NB4 (cell line): Measurements from ENCODE around the gene NATD1.
"Not testable (repeated sequence)": the region's sequence is repeated elsewhere in the genome, so short reads cannot be mapped to it uniquely, and the experiment has no call there.

Source experiments
- DNase-seq: peaks from one replicate; pipeline ENCODE4 v3.0.0; 2010; ENCODE audit warnings: low read depth
- H3K4me3 ChIP-seq: one replicate; pipeline ENCODE4 v1.5.1; 2011; ENCODE audit warnings: mild to moderate bottlenecking, low read depth, low read length, moderate library complexity
- MYC ChIP-seq: IDR thresholded peaks from 2 replicates; pipeline ENCODE4 v1.6.1; 2011; ENCODE audit warnings: low read depth, low read length
- POLR2A ChIP-seq: IDR thresholded peaks from 2 replicates; pipeline ENCODE4 v1.6.1; 2011; ENCODE audit warnings: mild to moderate bottlenecking; ENCODE audit not compliant: insufficient read length; ENCODE audit errors: extremely low read depth
- TF ChIP-seq, protein P1 (sequence below): IDR thresholded peaks from 2 replicates; pipeline ENCODE4 v1.6.1; 2011; ENCODE audit warnings: low read depth, low read length
- TF ChIP-seq, protein P2 (sequence below): IDR thresholded peaks from one replicate; pipeline ENCODE4 v1.5.1; 2012; ENCODE audit warnings: low read depth, low read length

NATD1 gene

DNA sequence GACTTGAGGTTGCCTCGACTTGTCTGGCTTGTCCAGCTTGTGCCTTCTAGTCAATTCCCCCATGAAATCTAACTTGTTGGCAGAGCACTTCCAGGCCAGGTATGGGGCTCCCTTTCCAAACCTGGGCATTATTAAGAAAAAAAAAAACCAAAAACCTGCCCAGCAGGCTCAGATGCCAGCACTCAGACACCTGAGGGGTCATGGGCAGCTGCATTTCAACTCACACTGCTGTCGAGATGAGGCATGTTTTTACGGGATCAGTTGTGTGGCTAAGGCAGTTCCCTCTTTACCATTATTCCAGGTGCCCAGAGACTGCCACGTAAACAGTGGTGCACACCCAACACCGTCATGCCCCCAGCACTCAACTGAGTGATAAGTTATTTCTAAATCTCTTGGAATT, 57.1 kb downstream of the NATD1 start:
- TF ChIP-seq, protein P1, sequence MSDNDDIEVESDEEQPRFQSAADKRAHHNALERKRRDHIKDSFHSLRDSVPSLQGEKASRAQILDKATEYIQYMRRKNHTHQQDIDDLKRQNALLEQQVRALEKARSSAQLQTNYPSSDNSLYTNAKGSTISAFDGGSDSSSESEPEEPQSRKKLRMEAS = no peak
- no peak for TF ChIP-seq MYC
- TF ChIP-seq, protein P2, sequence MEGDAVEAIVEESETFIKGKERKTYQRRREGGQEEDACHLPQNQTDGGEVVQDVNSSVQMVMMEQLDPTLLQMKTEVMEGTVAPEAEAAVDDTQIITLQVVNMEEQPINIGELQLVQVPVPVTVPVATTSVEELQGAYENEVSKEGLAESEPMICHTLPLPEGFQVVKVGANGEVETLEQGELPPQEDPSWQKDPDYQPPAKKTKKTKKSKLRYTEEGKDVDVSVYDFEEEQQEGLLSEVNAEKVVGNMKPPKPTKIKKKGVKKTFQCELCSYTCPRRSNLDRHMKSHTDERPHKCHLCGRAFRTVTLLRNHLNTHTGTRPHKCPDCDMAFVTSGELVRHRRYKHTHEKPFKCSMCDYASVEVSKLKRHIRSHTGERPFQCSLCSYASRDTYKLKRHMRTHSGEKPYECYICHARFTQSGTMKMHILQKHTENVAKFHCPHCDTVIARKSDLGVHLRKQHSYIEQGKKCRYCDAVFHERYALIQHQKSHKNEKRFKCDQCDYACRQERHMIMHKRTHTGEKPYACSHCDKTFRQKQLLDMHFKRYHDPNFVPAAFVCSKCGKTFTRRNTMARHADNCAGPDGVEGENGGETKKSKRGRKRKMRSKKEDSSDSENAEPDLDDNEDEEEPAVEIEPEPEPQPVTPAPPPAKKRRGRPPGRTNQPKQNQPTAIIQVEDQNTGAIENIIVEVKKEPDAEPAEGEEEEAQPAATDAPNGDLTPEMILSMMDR = no peak
- TF ChIP-seq POLR2A = no peak
- no peak for DNase-seq
- no peak overlapping the region for H3K4me3 ChIP-seq

DNA sequence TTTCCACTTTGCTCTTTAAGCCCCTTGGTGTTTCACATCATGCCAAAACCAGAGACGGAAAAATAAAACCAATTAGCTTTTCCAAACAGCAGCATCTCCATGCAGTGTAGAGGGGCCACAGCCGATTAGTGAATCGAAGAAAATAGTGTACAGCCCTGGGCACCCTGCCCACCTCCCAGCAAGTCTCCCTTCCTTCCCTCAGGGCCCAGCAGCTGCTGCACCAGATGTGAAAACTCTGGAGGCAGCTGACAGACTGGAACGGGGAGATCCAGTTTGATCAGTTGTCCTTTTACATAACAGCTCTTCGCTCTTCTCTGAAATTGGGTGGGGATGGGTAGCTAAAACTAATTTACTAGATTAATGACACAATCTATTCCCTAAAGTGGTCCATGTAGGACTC, 58.5 kb downstream of the NATD1 start:
- TF ChIP-seq, protein P1 = no peak
- TF ChIP-seq, protein P2 = no peak
- TF ChIP-seq MYC = no peak
- no peak for TF ChIP-seq POLR2A
- no peak overlapping the region for H3K4me3 ChIP-seq
- no peak for DNase-seq

DNA sequence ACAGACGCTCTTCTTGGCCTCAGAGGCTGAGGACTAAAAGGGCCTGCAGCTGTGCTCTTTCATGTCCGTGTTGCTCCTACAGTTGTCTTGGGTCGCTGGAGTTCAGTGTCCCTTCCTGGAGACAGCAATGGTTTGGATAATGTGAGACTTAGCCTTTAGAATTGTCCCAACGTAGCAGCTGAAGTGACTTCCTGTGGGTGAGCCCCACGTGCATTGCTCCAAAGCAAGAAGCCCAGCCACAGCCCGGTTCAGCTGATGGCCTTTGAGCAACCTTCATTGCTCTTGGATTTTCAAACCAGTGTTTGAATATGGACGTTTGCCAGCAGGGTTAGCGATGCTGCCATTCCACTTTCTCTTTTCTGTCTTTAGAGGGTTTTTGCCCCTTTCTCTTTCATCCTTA, 59.0 kb downstream of the NATD1 start:
- TF ChIP-seq, protein P1 = no peak
- TF ChIP-seq, protein P2 = no peak
- TF ChIP-seq POLR2A (no peak), MYC (no peak)
- no peak for DNase-seq
- no peak overlapping the region for H3K4me3 ChIP-seq

DNA sequence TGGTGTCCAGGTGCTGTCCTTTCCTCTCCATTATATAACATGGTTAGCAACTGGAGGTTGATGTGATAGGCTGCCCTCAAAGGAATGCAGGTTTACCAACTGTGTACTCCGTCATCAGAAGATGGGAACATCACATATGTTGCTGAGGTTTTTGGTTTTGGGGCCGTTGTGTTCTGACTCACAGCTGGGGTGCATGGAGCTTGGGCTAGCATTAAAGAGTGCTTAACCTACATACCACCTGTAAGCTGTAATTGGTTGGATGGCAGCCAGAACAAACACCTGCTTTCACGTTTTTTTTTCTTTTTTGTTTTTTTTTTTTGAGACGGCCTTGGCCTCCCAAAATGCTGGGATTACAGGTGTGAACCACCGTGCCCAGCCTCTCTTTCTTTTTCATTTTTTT, 60.2 kb downstream of the NATD1 start:
- no peak for DNase-seq
- no peak overlapping the region for H3K4me3 ChIP-seq
- TF ChIP-seq POLR2A (no peak), MYC (no peak)
- TF ChIP-seq, protein P1 = no peak
- TF ChIP-seq, protein P2 = no peak

DNA sequence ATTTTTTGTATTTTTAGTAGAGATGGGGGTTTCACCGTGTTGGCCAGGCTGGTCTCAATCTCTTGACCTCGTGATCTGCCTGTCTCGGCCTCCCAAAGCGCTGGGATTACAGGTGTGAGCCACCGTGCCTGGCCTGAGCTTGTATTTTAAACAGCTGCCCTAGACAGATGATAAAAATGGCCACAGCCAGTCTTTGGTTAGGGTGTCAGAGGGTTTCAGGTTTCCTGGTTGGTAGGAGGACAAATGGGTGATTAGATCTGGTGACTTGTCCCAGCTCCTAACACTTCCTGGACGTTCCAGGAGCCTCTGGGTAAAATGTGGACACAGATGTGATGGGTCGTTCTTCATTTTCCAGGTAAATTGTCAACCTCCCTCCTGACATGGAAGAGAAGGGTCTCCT, 60.8 kb downstream of the NATD1 start:
- H3K4me3 ChIP-seq, DNase-seq: not testable (repeated sequence)

DNA sequence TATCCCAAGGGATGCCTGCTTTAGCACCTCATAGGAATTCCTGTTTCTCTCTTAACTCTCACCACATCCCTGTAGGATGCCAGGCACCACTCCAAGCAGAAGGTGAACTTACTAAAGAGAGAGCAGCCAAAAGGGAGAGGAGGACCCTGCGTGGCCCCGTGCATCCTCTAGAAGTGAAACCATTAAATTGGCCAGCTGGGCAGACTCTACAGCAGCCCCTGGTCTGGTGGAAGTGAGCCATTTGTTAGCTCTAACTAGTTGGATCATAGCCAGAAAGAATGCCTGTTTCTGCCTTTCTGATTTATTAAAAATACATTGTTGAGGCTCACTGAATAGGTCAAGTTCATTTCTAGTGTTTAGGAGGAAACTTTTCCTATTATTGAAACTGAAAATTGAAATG, 61.5 kb downstream of the NATD1 start:
- no peak overlapping the region for H3K4me3 ChIP-seq
- no peak for DNase-seq
- TF ChIP-seq POLR2A = no peak
- TF ChIP-seq MYC = no peak
- TF ChIP-seq, protein P1 = no peak
- TF ChIP-seq, protein P2 = no peak
